HS-5 (cell line): Measurements from ENCODE around the gene GANAB.
"Not testable (repeated sequence)": the region's sequence is repeated elsewhere in the genome, so short reads cannot be mapped to it uniquely, and the experiment has no call there.

Experiments
- DNase-seq: peaks from one replicate; pipeline ENCODE4 v3.0.0-alpha.2; 2012; ENCODE audit warnings: low read depth

The GANAB gene

GRCh38 chr11:62621567-62622470, 24.6 kb downstream of the GANAB start, which contains the start of gene B3GAT3:
B3GAT3 (minus strand) TSS chr11:62621986; CDS start chr11:62621947, 39 bp downstream.
- DNase-seq, result peak; percentile 95

DNA sequence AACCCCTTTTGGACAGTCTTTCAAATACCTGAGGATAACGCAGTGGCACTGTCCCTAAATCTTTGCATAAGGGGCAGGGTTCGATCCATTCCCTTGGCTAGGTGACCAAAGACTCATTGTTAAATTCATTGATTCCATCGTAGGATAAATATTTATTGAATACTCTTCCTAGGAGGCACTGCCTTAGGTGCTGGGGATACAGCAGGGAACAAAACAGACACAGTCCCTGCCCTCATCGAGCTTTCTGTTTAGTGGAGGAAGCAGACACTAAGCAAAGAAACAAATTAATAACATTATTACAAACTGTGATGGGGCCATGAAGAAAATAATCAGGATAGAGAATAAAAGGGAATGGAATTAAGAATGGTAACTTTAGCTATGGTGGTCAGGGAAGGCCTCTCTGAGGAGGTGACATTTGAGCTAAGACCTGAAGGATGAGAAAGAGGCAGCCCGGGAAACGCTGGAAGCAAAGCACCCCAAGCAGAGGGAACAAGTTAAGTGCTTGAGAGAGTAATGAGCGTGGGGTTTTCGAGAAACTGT, 25.3 kb downstream of the GANAB start:
- no peak for DNase-seq

GRCh38 chr11:62616957-62617356, 29.5 kb downstream of the GANAB start:
- DNase-seq, result not testable (repeated sequence)

DNA sequence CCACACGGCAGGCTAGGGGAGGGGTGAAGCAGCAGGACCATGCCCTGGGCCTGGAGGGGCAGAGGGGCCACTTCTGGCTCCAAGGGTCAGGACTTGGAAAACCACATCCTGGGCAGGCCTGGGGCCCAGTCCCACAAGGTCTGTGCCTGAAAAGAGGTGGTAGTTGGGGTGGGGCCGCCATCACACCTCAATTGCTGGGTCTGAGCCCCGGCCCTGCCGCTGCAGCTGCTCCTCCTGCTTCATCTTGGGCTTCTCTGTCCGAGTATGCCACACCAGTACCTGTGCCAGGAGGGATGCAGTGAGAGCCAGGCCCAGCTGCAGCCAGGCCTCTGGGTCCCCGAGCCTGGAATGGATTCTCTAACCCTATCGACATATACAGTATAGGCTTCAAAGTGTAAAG, 30.9 kb downstream of the GANAB start:
- no peak for DNase-seq

DNA sequence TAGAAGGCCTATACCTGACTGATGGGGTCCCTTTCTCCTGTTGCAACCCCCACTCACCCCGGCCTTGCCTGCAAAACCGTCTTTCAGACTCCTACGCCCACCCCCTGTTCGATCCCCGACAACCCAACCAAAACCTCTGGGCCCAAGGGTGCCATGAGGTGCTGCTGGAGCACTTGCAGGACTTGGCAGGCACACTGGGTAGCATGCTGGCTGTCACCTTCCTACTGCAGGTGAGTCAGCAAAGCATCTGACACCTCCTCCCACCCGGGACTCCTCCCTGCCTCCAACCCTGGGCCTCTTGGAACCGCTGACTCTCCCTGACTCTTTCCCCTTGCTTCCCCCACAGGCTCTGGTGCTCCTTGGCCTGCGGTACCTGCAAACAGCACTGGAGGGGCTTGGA, 32.1 kb downstream of the GANAB start:
- DNase-seq, result no peak

DNA sequence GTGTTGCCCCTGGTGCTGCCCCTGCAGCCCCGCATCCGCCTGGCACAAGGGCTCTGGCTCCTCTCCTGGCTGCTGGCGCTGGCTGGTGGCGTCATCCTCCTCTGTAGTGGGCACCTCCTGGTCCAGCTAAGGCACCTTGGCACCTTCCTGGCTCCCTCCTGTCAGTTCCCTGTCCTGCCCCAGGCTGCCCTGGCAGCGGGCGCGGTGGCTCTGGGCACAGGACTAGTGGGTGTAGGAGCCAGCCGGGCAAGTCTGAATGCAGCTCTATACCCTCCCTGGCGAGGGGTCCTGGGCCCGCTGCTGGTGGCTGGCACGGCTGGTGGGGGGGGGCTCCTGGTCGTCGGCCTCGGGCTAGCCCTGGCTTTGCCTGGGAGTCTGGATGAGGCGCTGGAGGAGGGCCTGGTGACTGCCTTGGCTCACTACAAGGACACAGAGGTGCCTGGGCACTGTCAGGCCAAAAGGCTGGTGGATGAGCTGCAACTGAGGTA, 33.1 kb downstream of the GANAB start:
- DNase-seq, result no peak

DNA sequence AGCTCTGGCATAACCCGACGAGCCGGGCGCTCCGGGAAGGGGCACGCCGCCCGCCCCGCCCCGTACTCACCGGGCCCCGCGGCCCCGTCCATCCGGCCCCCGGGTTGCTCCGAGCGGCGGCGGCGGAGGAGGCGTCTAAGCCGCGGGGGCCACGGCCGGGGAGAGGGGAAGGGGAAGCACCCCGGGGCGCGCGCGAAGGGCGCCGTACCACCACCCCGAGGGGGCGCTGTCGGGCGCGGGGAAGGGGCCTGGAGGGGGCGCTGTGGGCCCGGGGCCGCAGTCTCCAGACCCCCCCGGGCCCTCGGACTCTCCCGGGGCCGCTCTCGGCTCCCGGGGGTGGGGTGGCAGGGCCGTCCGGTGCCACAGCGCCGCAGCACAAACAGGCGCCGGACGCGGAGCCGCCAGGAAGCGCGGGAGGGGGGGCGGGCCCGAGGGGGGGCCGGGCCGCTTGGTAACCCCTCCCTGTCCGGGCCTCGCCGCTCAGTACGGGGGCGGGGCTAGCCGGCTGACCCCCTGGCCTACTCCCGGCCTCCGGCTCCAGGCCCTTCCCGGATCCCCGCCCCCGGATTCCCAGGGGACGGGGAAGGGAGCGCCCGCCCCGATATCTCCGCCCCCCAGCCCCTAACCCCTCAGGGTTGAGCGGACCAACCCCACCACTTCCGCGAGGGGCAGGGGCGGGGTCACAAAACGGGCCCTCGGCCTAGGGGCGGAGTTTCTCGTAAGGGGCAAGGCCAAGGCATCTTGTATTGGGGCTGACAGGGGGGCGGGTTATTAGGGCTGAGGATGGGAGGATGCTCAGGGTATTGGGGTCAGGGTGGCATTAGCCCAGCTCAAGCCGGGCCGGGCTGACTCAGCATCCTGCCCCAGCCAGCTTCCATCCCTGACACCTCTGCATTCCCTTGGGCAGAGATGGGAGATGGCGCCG, 33.8 kb downstream of the GANAB start, which contains the start of the genes EML3 and ROM1:
Gene EML3 (minus strand): TSS at position 410 of the 925 bp plus-strand sequence. CDS start 318 bp downstream, at position 92.
Gene ROM1 (plus strand): TSS at position 892 of the 925 bp plus-strand sequence. CDS start 25 bp downstream, at position 917.
- no peak for DNase-seq

- DNase-seq, result no peak
Observed at GRCh38 chr11:62611705-62612365, 34.6 kb downstream of the GANAB start.

DNA sequence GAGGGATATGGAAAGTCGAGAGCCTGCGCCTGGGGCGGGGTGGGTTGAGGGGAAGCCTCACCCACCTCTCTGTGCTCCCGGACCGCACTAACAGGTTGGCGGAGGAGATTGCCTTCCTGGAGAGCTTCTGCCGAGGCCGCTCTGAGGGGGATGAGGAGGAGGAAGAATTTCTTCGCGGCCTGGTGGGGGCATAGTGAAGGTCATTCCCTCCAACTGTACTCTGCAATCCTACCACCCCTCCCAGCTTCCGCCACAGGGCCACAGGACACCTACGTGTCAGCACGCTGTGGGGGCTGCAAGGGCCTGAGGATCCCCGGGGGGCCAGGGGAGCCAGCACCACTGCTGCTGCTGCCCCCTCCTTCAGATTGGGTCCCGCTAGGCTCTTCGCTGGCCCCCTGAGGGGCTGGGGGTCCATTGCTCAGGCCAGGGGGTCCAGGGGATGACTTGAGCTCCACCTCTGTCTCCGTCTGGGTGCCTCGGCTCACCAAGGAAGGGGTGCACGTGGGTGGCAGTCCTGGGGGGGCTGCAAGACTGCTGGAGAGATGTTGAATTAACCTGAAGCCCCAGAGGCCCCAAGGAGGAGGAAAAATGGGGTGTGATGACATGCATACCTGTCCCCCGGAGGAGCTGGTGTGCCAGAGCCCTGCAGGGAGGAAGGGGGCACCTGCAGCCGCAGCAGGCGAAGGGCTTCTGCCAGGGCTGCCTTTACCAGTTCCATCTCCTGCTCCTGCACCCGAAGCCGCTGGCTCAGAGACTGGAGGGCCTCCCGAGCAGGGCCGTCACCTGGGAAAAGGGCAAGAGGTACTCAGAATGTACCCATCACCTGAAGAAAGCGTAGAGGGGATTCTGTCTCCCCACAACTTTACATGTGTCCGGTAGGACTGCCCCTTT, 35.4 kb downstream of the GANAB start:
- DNase-seq, result no peak

- no peak for DNase-seq
Observed at GRCh38 chr11:62610403-62610802, 36.0 kb downstream of the GANAB start.

GRCh38 chr11:62608776-62609175, 37.6 kb downstream of the GANAB start:
- no peak for DNase-seq

GRCh38 chr11:62607714-62608113, 38.7 kb downstream of the GANAB start:
- no peak for DNase-seq

- no peak for DNase-seq
Observed at GRCh38 chr11:62605902-62606301, 40.5 kb downstream of the GANAB start.

GRCh38 chr11:62605467-62605866, 40.9 kb downstream of the GANAB start:
- no peak for DNase-seq

DNA sequence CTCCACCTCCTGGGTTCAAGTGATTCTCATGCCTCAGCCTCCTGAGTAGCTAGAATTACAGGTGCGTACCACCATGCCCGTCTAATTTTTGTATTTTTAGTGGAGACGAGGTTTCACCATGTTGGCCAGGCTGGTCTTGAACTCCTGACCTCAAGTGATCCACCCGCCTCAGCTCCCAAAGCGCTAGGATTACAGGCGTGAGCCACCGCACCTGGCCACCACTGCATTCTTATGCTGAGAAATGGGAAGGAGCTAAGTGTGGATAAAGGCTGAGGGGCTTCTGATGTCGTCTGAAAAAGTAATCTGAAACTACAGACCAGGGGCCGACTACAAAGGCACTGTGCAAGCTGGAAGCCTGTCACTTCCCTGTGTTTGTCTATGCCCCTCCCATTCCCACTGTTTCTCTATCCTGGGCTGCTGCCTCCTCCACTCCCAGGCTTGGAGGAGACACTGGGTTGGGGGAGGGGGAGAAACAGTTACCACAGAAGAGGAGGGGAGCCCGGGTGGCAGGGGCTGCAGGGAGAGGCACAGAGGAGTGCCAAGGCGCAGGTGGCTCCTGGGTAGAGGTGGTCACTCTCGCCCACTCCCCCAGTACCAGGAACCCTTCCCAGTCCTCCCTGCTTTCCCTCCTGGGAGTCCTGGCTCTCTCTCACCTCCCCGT, 41.8 kb downstream of the GANAB start:
- DNase-seq, result no peak

DNA sequence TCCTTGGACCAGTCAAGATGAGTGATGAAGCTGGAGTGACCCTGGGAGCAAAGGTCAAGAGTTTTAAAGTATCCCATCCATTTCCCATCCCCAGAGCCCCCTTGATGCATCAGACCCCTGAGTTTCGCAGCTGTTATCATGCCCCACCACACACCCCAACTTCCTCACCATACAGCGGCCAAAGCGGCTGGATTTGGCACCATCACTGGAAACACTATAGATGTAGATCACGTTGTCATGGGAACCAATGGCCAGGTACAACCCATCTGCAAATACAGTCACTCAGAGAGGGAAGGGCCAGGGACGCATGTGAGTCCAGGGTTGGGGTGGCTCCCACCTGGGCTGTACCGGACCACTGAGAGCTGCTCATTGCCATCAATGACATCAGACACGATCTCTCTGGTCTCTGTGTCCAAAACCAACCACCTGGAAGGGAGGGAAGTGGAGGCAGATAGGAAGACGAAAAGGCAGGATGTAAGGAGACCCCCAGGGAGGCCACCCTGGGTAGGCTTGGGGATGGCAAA, 42.6 kb downstream of the GANAB start:
- DNase-seq, result no peak

DNA sequence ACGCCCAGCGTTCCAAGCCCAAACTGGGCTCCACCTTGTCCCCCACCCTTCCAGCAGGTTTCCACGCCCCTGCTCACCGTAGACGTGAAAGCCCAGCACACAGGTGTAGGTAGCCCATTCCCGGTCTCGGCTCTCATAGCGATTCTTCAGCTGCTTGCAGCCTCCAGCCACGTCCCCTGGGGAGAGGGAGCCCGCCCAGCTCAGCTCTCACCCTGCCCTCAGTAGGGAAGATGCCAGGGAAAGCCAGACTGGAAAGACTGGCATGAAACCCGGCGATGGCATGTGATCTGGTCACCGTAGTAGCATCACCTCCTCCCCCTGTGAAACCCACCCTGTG, 43.4 kb downstream of the GANAB start:
- no peak for DNase-seq

- no peak for DNase-seq
Observed at GRCh38 chr11:62602141-62603071, 44.0 kb downstream of the GANAB start.
